ENCODE results near the gene SORBS2. TPM values are rescaled to one million over a fixed set of nuclear protein-coding genes. Genes with fewer than 3 reads are reported as not detected.

The SORBS2 gene
- total and polyA plus RNA-seq, 2 donors (not counting 1 experiment from before 2014, with no cell fraction given): 0.25 to 0.89 TPM

DNA sequence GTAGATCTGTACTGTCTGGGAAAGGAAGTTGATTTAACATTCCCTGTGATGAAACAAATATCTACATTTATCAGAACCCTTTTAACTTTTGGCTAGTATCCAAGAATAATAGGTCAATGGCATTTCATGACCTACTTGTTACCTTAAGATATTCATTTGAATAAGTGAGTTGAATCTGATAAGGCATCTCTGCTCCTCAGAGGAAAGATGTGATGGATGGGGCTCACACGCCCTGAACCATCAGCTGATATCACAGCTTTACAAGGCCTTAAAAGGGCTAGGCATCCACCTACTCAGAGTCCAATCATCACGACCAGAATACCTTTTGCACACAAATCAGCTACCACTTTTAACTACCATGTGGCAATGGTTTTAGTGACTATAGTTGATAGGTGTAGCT lies 186.5 kb downstream of the SORBS2 start:
- no peak overlapping the region for H2AFZ ChIP-seq (ENCODE audit: insufficient read depth, low read depth, low read length, poor library complexity, severe bottlenecking)
- H3K4me2 ChIP-seq (replicated peaks; ENCODE audit: low read depth, low read length, poor library complexity, severe bottlenecking): no peak overlapping the region
- H3K36me3 ChIP-seq (replicated peaks in 1 of 2; ENCODE audit: control extremely low read depth in 1 of 2, control insufficient read depth in 1 of 2, extremely low read depth in 1 of 2, insufficient read depth in 2 of 2, low read length in 1 of 2): no peaks in the 10 kb centered on the region
- ChIA-PET POLR2A (no interaction called here), CTCF (interaction anchor here (0.6 to 1.0 kb wide), 3 partner anchors 13 to 794 kb away, joined by 3 read pairs; no protein-coding TSS in a partner anchor)
- no peak overlapping the region for H3K9ac ChIP-seq (ENCODE audit: low read length)
- H3K79me2 ChIP-seq (ENCODE audit: control insufficient read depth, insufficient read depth, low read length): no peaks in the 10 kb centered on the region
- DNase-seq (no peak), ATAC-seq (ENCODE audit: low read depth) (no peak)
- Mint-ChIP-seq H3K4me1 (no peaks in the 10 kb centered on the region), H3K27me3 (peaks cover 27% of the 10 kb centered on the region), H3K4me3 (no peak overlapping the region), H3K27ac (no peak overlapping the region), H3K9me3 (ENCODE audit: insufficient read depth) (no peaks in the 10 kb centered on the region)
- intact Hi-C loops (cut with micrococcal nuclease): no loop called here
- no CpG with 5 or more reads among the region's 2 CpGs for WGBS (ENCODE audit: insufficient coverage)
- H3K9me3 ChIP-seq (ENCODE audit: control extremely low read depth in 1 of 3, control insufficient read depth in 2 of 3, insufficient read depth in 1 of 3, low read length in 2 of 3): peaks cover 0 to 6% (median 0%) of the 10 kb centered on the region in 3 donors
- no peaks in the 10 kb centered on the region for H3K4me1 ChIP-seq (ENCODE audit: control insufficient read depth in 2 of 2, insufficient read depth in 2 of 2, low read length in 2 of 2)
- no peak overlapping the region for H3K27ac ChIP-seq (ENCODE audit: low read length in 2 of 2)
- no peaks in the 10 kb centered on the region for H3K27me3 ChIP-seq (replicated peaks in 1 of 4; ENCODE audit: control extremely low read depth in 1 of 4, control insufficient read depth in 3 of 4, insufficient read depth in 4 of 4, low read length in 3 of 4)
- TF ChIP-seq, protein P1, sequence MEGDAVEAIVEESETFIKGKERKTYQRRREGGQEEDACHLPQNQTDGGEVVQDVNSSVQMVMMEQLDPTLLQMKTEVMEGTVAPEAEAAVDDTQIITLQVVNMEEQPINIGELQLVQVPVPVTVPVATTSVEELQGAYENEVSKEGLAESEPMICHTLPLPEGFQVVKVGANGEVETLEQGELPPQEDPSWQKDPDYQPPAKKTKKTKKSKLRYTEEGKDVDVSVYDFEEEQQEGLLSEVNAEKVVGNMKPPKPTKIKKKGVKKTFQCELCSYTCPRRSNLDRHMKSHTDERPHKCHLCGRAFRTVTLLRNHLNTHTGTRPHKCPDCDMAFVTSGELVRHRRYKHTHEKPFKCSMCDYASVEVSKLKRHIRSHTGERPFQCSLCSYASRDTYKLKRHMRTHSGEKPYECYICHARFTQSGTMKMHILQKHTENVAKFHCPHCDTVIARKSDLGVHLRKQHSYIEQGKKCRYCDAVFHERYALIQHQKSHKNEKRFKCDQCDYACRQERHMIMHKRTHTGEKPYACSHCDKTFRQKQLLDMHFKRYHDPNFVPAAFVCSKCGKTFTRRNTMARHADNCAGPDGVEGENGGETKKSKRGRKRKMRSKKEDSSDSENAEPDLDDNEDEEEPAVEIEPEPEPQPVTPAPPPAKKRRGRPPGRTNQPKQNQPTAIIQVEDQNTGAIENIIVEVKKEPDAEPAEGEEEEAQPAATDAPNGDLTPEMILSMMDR (IDR thresholded peaks at IDR 0.05): no peak
- TF ChIP-seq EZH2 (IDR thresholded peaks at IDR 0.05; ENCODE audit: borderline replicate concordance, insufficient read depth, low read depth, low read length, poor library complexity, severe bottlenecking): no peak
- H4K20me1 ChIP-seq (ENCODE audit: control insufficient read depth, insufficient read depth, low read length, poor library complexity, severe bottlenecking): no peaks in the 10 kb centered on the region
- H3K4me3 ChIP-seq (ENCODE audit: control extremely low read depth in 1 of 5, extremely low read depth in 1 of 5, insufficient read depth in 1 of 5, low read depth in 2 of 5, low read length in 4 of 5): no peak overlapping the region

DNA sequence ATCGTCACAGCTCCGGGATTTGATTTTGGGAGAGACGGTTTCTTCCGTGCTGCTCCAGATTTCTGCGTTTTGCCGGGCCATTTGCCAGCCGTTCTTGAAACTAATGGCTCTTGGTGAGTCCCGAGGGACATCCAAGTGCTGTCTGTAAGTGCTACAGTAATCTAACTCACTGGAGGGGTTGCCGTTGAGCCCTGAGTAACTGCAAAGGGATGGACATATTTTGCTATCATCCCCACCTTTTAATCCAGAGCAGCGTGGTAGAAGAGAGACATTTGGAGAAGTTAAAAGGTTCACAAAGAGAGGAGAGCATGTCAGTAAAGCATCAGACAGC lies 187.8 kb downstream of the SORBS2 start:
- ChIA-PET CTCF (no interaction called here), POLR2A (no interaction called here)
- 95% methylated on average over 7 of the region's 10 CpGs for WGBS (ENCODE audit: insufficient coverage)
- intact Hi-C loops (cut with micrococcal nuclease): no loop called here
- Histone ChIP-seq H3K4me3 (ENCODE audit: control extremely low read depth in 1 of 5, extremely low read depth in 1 of 5, insufficient read depth in 1 of 5, low read depth in 2 of 5, low read length in 4 of 5) (no peak overlapping the region), H3K4me2 (replicated peaks; ENCODE audit: low read depth, low read length, poor library complexity, severe bottlenecking) (no peak overlapping the region), H3K27ac (ENCODE audit: low read length in 2 of 2) (no peak overlapping the region), H2AFZ (ENCODE audit: insufficient read depth, low read depth, low read length, poor library complexity, severe bottlenecking) (no peak overlapping the region), H3K9me3 (ENCODE audit: control extremely low read depth in 1 of 3, control insufficient read depth in 2 of 3, insufficient read depth in 1 of 3, low read length in 2 of 3) (peaks cover 0 to 6% (median 0%) of the 10 kb centered on the region in 3 donors), H3K4me1 (ENCODE audit: control insufficient read depth in 2 of 2, insufficient read depth in 2 of 2, low read length in 2 of 2) (no peaks in the 10 kb centered on the region), H3K36me3 (replicated peaks in 1 of 2; ENCODE audit: control extremely low read depth in 1 of 2, control insufficient read depth in 1 of 2, extremely low read depth in 1 of 2, insufficient read depth in 2 of 2, low read length in 1 of 2) (no peaks in the 10 kb centered on the region), H3K9ac (ENCODE audit: low read length) (no peak overlapping the region), H3K27me3 (replicated peaks in 1 of 4; ENCODE audit: control extremely low read depth in 1 of 4, control insufficient read depth in 3 of 4, insufficient read depth in 4 of 4, low read length in 3 of 4) (peaks cover 0 to 1% (median 0%) of the 10 kb centered on the region in 4 experiments), H3K79me2 (ENCODE audit: control insufficient read depth, insufficient read depth, low read length) (no peaks in the 10 kb centered on the region), H4K20me1 (ENCODE audit: control insufficient read depth, insufficient read depth, low read length, poor library complexity, severe bottlenecking) (no peaks in the 10 kb centered on the region)
- Mint-ChIP-seq H3K4me1 (no peaks in the 10 kb centered on the region), H3K27ac (no peak overlapping the region), H3K9me3 (ENCODE audit: insufficient read depth) (no peaks in the 10 kb centered on the region), H3K27me3 (peaks cover 23% of the 10 kb centered on the region), H3K4me3 (no peak overlapping the region)
- TF ChIP-seq, protein P1 (IDR thresholded peaks at IDR 0.05): no peak
- no peak for TF ChIP-seq EZH2 (IDR thresholded peaks at IDR 0.05; ENCODE audit: borderline replicate concordance, insufficient read depth, low read depth, low read length, poor library complexity, severe bottlenecking)
- DNase-seq (no peak), ATAC-seq (ENCODE audit: low read depth) (no peak)
